Measurements from ENCODE around the gene CRAMP1.
"Not testable (repeated sequence)": the region's sequence is repeated elsewhere in the genome, so short reads cannot be mapped to it uniquely, and the experiment has no call there.

The CRAMP1 gene

GRCh38 chr16:1581804-1582203 lies 30.4 kb upstream of the CRAMP1 start:
- no peak overlapping the region for H3K4me3 ChIP-seq (ENCODE audit: low read depth, low read length)

DNA sequence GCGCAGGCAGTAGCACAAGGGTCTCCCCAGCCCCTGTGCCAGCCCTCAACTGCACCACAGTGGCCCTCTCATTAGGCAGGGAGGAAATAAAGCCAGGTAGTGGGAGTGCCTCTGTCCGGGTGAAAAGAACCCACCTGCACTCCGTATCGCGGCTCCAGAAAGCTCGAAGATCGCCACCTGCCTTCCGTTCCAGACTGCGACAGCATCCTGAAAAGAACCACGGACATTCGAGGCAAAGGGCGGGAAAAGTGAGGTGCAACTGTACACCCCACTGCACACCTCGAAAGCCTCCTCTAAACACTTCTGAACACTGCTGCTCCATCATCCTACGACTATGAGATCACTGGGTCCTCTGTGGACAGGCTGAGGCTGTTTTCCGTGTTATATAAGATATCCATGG lies 29.0 kb upstream of the CRAMP1 start:
- no peak overlapping the region for H3K4me3 ChIP-seq (ENCODE audit: low read depth, low read length)
- TF ChIP-seq, protein P1, sequence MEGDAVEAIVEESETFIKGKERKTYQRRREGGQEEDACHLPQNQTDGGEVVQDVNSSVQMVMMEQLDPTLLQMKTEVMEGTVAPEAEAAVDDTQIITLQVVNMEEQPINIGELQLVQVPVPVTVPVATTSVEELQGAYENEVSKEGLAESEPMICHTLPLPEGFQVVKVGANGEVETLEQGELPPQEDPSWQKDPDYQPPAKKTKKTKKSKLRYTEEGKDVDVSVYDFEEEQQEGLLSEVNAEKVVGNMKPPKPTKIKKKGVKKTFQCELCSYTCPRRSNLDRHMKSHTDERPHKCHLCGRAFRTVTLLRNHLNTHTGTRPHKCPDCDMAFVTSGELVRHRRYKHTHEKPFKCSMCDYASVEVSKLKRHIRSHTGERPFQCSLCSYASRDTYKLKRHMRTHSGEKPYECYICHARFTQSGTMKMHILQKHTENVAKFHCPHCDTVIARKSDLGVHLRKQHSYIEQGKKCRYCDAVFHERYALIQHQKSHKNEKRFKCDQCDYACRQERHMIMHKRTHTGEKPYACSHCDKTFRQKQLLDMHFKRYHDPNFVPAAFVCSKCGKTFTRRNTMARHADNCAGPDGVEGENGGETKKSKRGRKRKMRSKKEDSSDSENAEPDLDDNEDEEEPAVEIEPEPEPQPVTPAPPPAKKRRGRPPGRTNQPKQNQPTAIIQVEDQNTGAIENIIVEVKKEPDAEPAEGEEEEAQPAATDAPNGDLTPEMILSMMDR (IDR thresholded peaks at IDR 0.05; ENCODE audit: borderline replicate concordance, insufficient read depth, low read depth, low read length): no peak

More at GRCh38 chr16:1581804-1582203, 30.4 kb upstream of the CRAMP1 start:
- TF ChIP-seq, protein P1 (IDR thresholded peaks at IDR 0.05; ENCODE audit: borderline replicate concordance, insufficient read depth, low read depth, low read length): no peak

- TF ChIP-seq, protein P1 (IDR thresholded peaks at IDR 0.05; ENCODE audit: borderline replicate concordance, insufficient read depth, low read depth, low read length): no peak
- no peak overlapping the region for H3K4me3 ChIP-seq (ENCODE audit: low read depth, low read length)
Measured at GRCh38 chr16:1584926-1585484, 27.2 kb upstream of the CRAMP1 start.

DNA sequence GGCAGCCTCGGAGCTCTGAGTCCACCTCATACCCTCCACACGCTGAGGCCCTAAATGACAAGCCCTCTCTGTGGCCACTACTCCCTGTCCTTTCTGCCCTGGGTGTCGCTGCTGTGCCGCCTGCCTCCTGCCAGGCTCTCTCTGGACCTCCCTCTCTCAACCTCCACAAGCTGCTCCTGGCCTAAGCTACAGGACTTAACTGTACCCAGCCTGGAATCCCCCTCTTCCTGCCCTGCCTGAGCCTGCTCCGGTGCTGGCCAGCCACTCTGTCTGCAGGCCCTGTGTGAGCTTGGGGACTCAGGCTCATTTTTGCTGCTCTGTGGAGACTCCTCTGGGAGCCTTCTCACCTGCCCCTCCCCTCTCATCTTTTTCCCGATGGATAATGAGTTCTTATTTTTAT lies 21.8 kb upstream of the CRAMP1 start:
- TF ChIP-seq, protein P1 (IDR thresholded peaks at IDR 0.05; ENCODE audit: borderline replicate concordance, insufficient read depth, low read depth, low read length): no peak
- no peak overlapping the region for H3K4me3 ChIP-seq (ENCODE audit: low read depth, low read length)

DNA sequence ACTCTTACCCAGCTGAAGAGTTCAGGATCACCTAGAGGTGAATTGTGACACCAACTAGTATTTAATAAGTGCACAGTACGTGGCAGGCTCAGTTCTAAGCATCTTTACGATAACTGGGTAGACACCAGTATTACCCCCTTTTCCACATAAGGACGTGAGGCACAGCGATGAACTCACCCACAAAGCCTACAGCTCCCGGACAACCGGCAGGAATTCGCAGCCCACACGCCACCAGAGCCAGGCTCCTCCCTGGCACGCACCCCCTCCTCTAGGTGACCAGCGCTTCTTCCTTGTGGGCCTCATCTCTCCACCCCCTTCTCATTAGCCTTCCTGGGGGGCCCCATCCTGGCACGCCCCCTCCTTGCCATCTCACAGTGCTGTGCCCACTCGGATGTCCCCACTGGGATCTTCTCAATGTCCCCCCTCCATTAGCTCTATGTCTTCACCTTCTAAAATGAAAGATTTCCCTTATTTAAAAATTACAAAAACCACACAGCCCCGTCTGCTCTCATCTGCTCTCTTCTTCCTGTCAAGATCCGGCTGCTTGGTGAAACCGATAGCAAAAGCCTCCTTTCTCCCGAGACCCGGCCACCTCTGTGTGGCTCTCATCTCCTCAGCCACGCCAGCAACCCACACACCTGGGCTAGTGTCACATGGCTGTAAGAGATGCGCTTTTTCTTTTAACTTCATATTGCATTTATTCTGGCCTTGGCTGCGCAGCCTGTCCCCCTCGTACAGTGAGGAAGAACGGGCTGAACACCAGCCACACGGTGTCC lies 21.0 kb upstream of the CRAMP1 start:
- no peak overlapping the region for H3K4me3 ChIP-seq (ENCODE audit: low read depth, low read length)
- TF ChIP-seq, protein P1 (IDR thresholded peaks at IDR 0.05; ENCODE audit: borderline replicate concordance, insufficient read depth, low read depth, low read length): no peak

DNA sequence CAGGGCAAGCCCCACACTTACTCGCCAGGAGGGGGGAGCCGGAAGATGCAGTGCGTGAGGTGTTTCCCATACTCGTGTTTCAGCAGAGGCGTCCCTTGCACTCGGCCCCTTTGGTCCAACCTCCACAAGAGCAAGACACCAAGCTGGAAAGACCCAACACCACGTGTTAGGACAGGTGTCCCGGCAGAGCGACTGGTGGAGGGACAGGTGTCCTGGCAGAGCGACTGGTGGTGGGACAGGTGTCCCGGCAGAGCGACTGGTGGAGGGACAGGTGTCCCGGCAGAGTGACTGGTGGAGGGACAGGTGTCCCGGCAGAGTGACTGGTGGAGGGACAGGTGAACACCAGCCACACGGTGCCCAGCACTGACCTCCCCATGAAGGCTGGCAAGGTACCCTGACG lies 19.7 kb upstream of the CRAMP1 start:
- TF ChIP-seq, protein P1 (IDR thresholded peaks at IDR 0.05; ENCODE audit: borderline replicate concordance, insufficient read depth, low read depth, low read length): no peak
- no peak overlapping the region for H3K4me3 ChIP-seq (ENCODE audit: low read depth, low read length)

DNA sequence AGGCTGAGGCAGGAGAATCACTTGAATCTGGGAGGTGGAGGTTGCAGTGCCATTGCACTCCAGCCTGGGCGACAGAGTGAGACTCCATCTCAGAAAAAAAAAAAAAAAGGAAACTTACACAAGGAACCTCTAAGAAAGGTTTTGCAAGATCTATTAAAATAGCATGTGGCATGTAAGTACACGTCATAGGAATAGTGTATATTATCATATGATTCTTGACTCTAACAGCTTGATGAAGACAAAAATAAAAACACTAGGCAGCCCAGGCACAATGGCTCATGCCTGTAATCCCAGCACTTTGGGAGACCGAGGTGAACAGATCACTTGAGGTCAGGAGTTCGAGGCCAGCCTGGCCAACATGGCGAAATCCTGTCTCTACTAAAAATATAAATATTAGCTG lies 16.6 kb upstream of the CRAMP1 start:
- H3K4me3 ChIP-seq (ENCODE audit: low read depth, low read length): not testable (repeated sequence)

Measured in GM12875 (cell line).